ENCODE data around the gene NELL1.

The NELL1 gene

GRCh38 chr11:21529187-21529586 is 859.8 kb downstream of the NELL1 start:
- no peak for DNase-seq

GRCh38 chr11:21534288-21534687 is 864.9 kb downstream of the NELL1 start:
- DNase-seq, result no peak

GRCh38 chr11:21537980-21538379 is 868.6 kb downstream of the NELL1 start:
- no peak for DNase-seq

- DNase-seq, result no peak
Observed at GRCh38 chr11:21541187-21541751, 871.9 kb downstream of the NELL1 start.

- DNase-seq, result no peak
Observed at GRCh38 chr11:21543901-21544300, 874.5 kb downstream of the NELL1 start.

- DNase-seq, result no peak
Observed at GRCh38 chr11:21545699-21546098, 876.3 kb downstream of the NELL1 start.

- DNase-seq, result no peak
Observed at GRCh38 chr11:21546703-21547102, 877.3 kb downstream of the NELL1 start.

GRCh38 chr11:21552911-21553310 is 883.5 kb downstream of the NELL1 start:
- DNase-seq, result no peak

- no peak for DNase-seq
Observed at GRCh38 chr11:21553795-21554194, 884.4 kb downstream of the NELL1 start.

- DNase-seq, result no peak
Observed at GRCh38 chr11:21554284-21554683, 884.9 kb downstream of the NELL1 start.

GRCh38 chr11:21556926-21557325 is 887.5 kb downstream of the NELL1 start:
- no peak for DNase-seq

- no peak for DNase-seq
Observed at GRCh38 chr11:21560466-21560975, 891.1 kb downstream of the NELL1 start.

GRCh38 chr11:21561581-21561980 is 892.2 kb downstream of the NELL1 start:
- DNase-seq, result no peak

GRCh38 chr11:21564095-21564494 is 894.7 kb downstream of the NELL1 start:
- no peak for DNase-seq

- no peak for DNase-seq
Observed at GRCh38 chr11:21564833-21565682, 895.7 kb downstream of the NELL1 start.

- DNase-seq, result no peak
Observed at GRCh38 chr11:21566521-21567117, 897.2 kb downstream of the NELL1 start.

- no peak for DNase-seq
Observed at GRCh38 chr11:21567645-21568290, 898.4 kb downstream of the NELL1 start.

GRCh38 chr11:21572210-21572609 is 902.8 kb downstream of the NELL1 start:
- no peak for DNase-seq

GRCh38 chr11:21582791-21583190 is 913.4 kb downstream of the NELL1 start:
- DNase-seq, result no peak

- no peak for DNase-seq
Observed at GRCh38 chr11:21588754-21589153, 919.4 kb downstream of the NELL1 start.

GRCh38 chr11:21602699-21603098 is 933.3 kb downstream of the NELL1 start:
- DNase-seq, result no peak

GRCh38 chr11:21603886-21604285 is 934.5 kb downstream of the NELL1 start:
- no peak for DNase-seq

- DNase-seq, result no peak
Observed at GRCh38 chr11:21604564-21604963, 935.2 kb downstream of the NELL1 start.

All from stimulated activated CD4-positive, alpha-beta T cell treated with anti-CD3 and anti-CD28 coated beads, Interleukin-4, amount 100 ng/mL, for 4 hours (primary cell).